HEK293 (cell line): Measurements from ENCODE around the gene TFRC.
A peak's percentile ranks its signal among the peaks of the same experiment; 100 is the strongest.
"Not testable (repeated sequence)": the region's sequence is repeated elsewhere in the genome, so short reads cannot be mapped to it uniquely, and the experiment has no call there.

Experiments used
- CTCF ChIA-PET: fragments of 350-600 bp; formaldehyde crosslinking; extraction: SDS; loops from one replicate; lab custom pipeline; 2021; ENCODE audit warnings: antibody characterized with exemption; lab: Yijun Ruan, JAX
- POLR2A ChIA-PET: fragments of 300-600 bp; formaldehyde crosslinking; extraction: SDS; loops from one replicate; lab custom pipeline; 2020; ENCODE audit warnings: antibody characterized with exemption, inconsistent platforms; lab: Yijun Ruan, JAX
- H3K27ac ChIP-seq: fragments of 200-500 bp; sonication (Bioruptor generic); 2 replicates; pipeline ENCODE4 v1.5.1; 2014; ENCODE audit warnings: low read depth, low read length, control low read depth, inconsistent platforms; ENCODE audit errors: extremely low read depth
- H3K36me3 ChIP-seq, 2 experiments: fragments of 200-500 bp in 1 of 2; sonication (Bioruptor generic) in 1 of 2; 1 replicate in 1 of 2; 2 replicates in 1 of 2; pipeline ENCODE4 v1.5.1; 2014 to 2017; ENCODE audit warnings: inconsistent platforms in 2 of 2, low read length in 2 of 2; ENCODE audit not compliant: control insufficient read depth in 2 of 2, insufficient read depth in 1 of 2
- H3K4me1 ChIP-seq: fragments of 200-500 bp; sonication (Bioruptor generic); 2 replicates; pipeline ENCODE4 v1.5.1; 2014; ENCODE audit warnings: mild to moderate bottlenecking, low read length, inconsistent platforms; ENCODE audit not compliant: control insufficient read depth, insufficient read depth
- H3K4me3 ChIP-seq: 2 replicates; pipeline ENCODE4 v1.5.1; 2011; ENCODE audit warnings: low read depth, mild to moderate bottlenecking, control low read depth, low read length, moderate library complexity
- H3K9me3 ChIP-seq: fragments of 200-500 bp; sonication (Bioruptor generic); 2 replicates; pipeline ENCODE4 v1.5.1; 2014; ENCODE audit warnings: low read depth, low read length, inconsistent platforms; ENCODE audit not compliant: control insufficient read depth, insufficient read depth
- HOXA7 ChIP-seq: sonication (generic); formaldehyde crosslinking; IDR thresholded peaks from 2 replicates; pipeline ENCODE4 v1.8.1; 2022; ENCODE audit warnings: missing genetic modification reagents, borderline replicate concordance
- ZNF112 ChIP-seq: fragments of 450-650 bp; formaldehyde crosslinking; IDR thresholded peaks from 2 replicates; pipeline ENCODE4 v1.5.0; 2017; ENCODE audit warnings: missing biosample characterization, missing genetic modification characterization
- ZNF114 ChIP-seq: fragments of 450-650 bp; formaldehyde crosslinking; IDR thresholded peaks from 2 replicates; pipeline ENCODE4 v1.5.0; 2017; ENCODE audit warnings: missing biosample characterization, missing genetic modification characterization
- ZNF138 ChIP-seq: fragments of 450-650 bp; formaldehyde crosslinking; IDR thresholded peaks from 2 replicates; pipeline ENCODE4 v1.5.1; 2016; ENCODE audit warnings: missing biosample characterization, missing genetic modification characterization, borderline replicate concordance
- ZNF248 ChIP-seq: fragments of 450-650 bp; formaldehyde crosslinking; IDR thresholded peaks from 2 replicates; pipeline ENCODE4 v1.5.1; 2017; ENCODE audit warnings: missing biosample characterization, missing genetic modification characterization
- ZNF37A ChIP-seq: fragments of 450-650 bp; IDR thresholded peaks from 2 replicates; pipeline ENCODE4 v1.5.1; 2018; ENCODE audit warnings: missing biosample characterization, missing genetic modification characterization
- ZNF529 ChIP-seq: fragments of 450-650 bp; formaldehyde crosslinking; IDR thresholded peaks from 2 replicates; pipeline ENCODE4 v1.5.1; 2017; ENCODE audit warnings: missing genetic modification characterization, missing biosample characterization; ENCODE audit not compliant: insufficient replicate concordance
- ZNF548 ChIP-seq: fragments of 450-650 bp; formaldehyde crosslinking; IDR thresholded peaks from 2 replicates; pipeline ENCODE4 v1.5.1; 2016; ENCODE audit warnings: missing biosample characterization, missing genetic modification characterization
- ZNF629 ChIP-seq: fragments of 450-650 bp; formaldehyde crosslinking; IDR thresholded peaks from 2 replicates; pipeline ENCODE4 v1.5.1; 2017; ENCODE audit warnings: missing biosample characterization, missing genetic modification characterization
- ZNF654 ChIP-seq: fragments of 450-650 bp; formaldehyde crosslinking; IDR thresholded peaks from 2 replicates; pipeline ENCODE4 v1.5.1; 2016; ENCODE audit warnings: low read depth, missing biosample characterization, missing genetic modification characterization
- ZNF658 ChIP-seq: fragments of 450-650 bp; formaldehyde crosslinking; IDR thresholded peaks from 2 replicates; pipeline ENCODE4; 2016; ENCODE audit warnings: missing biosample characterization, missing genetic modification characterization
- ZNF660 ChIP-seq: fragments of 450-650 bp; IDR thresholded peaks from 2 replicates; pipeline ENCODE4 v1.5.1; 2018; ENCODE audit warnings: missing biosample characterization, mild to moderate bottlenecking, missing genetic modification characterization
- ZNF830 ChIP-seq: fragments of 450-650 bp; IDR thresholded peaks from 2 replicates; pipeline ENCODE4 v1.5.0; 2018; ENCODE audit warnings: missing biosample characterization, missing genetic modification characterization, low read depth, mild to moderate bottlenecking, moderate library complexity
- ZSCAN30 ChIP-seq: fragments of 450-650 bp; IDR thresholded peaks from 2 replicates; pipeline ENCODE4 v1.5.1; 2018; ENCODE audit warnings: missing biosample characterization, mild to moderate bottlenecking, missing genetic modification characterization, moderate library complexity
- TF ChIP-seq, protein P1 (sequence below): fragments of 450-650 bp; formaldehyde crosslinking; IDR thresholded peaks from 2 replicates; pipeline ENCODE4 v1.5.1; 2017; ENCODE audit warnings: missing biosample characterization, missing genetic modification characterization
- TF ChIP-seq, protein P2 (sequence below): fragments of 450-650 bp; formaldehyde crosslinking; IDR thresholded peaks from 2 replicates; pipeline ENCODE4 v1.5.1; 2017; ENCODE audit warnings: missing biosample characterization, missing genetic modification characterization
- TF ChIP-seq, protein P3 (sequence below): fragments of 450-650 bp; formaldehyde crosslinking; IDR thresholded peaks from 2 replicates; pipeline ENCODE4 v1.5.1; 2016; ENCODE audit warnings: missing biosample characterization, missing genetic modification characterization

Gene TFRC

DNA sequence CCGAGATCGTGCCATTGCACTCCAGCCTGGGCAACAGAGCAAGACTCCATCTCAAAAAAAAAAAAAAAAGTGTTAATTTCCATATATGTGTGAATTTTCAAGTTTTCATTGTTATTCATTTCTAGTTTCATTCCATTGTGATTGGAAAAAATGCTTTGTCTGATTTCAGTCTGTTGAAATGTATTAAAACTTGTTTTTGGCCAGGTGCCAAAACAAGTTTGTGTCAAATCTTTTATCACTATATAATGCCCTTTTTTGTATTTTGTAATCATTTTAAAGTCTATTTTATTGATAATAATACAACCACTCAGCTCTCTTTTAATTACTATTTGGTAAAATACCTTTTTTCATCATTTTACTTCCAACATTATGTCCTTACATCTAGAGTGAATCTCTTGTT lies 42.5 kb downstream of the TFRC start:
- CTCF ChIA-PET: interaction anchor here (0.7 kb wide), 1 partner anchor 1234 kb away, joined by 3 read pairs; no protein-coding TSS in a partner anchor
- H3K9me3 ChIP-seq: no peaks in the 10 kb centered on the region
- H3K4me1 ChIP-seq: no peaks in the 10 kb centered on the region
- no peaks in the 10 kb centered on the region for H3K36me3 ChIP-seq
- POLR2A ChIA-PET: no interaction called here
- H3K4me3 ChIP-seq: no peak overlapping the region
- no peak overlapping the region for H3K27ac ChIP-seq
- TF ChIP-seq ZNF830 (tag by site-specific recombination) (0 out of 2 replicates have a peak, but pooled peaks have one; percentile 58), ZNF138 (tag by site-specific recombination) (no peak), ZNF37A (peak; percentile 49; the same call in 1 of the 2 replicates), ZNF660 (tag by site-specific recombination) (0 out of 2 replicates have a peak, but pooled peaks have one; percentile 26), ZNF629 (tag by site-specific recombination) (no peak), ZNF658 (tag by site-specific recombination) (no peak), ZSCAN30 (tag by site-specific recombination) (no peak)
- TF ChIP-seq, protein P1, sequence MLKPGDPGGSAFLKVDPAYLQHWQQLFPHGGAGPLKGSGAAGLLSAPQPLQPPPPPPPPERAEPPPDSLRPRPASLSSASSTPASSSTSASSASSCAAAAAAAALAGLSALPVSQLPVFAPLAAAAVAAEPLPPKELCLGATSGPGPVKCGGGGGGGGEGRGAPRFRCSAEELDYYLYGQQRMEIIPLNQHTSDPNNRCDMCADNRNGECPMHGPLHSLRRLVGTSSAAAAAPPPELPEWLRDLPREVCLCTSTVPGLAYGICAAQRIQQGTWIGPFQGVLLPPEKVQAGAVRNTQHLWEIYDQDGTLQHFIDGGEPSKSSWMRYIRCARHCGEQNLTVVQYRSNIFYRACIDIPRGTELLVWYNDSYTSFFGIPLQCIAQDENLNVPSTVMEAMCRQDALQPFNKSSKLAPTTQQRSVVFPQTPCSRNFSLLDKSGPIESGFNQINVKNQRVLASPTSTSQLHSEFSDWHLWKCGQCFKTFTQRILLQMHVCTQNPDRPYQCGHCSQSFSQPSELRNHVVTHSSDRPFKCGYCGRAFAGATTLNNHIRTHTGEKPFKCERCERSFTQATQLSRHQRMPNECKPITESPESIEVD (tag by site-specific recombination): peak; percentile 24; the same call in 1 of the 2 replicates
- TF ChIP-seq, all 188 proteins: peak for 4

DNA sequence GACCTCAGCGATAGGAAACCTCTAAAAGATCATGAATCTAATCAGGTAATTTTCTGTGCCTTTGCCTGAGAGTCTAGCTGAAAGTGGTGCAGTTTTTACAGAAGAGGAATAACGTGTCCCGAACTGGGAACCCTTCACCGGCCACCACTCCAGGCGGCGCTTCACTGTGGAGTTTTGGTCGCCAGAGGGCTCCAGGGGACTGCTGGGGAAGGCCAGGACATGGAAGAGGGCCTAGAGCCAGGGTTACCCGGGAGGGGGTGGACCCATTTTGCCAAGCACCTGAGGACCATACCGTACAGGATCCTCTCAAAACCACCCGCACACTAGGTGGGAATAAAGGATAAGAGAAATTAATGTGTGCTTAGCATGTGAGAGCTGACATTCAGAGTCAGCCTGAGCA lies 55.8 kb downstream of the TFRC start:
- H3K36me3 ChIP-seq, H3K4me3 ChIP-seq, CTCF ChIA-PET, POLR2A ChIA-PET, H3K4me1 ChIP-seq, H3K27ac ChIP-seq, H3K9me3 ChIP-seq: not testable (repeated sequence)
- TF ChIP-seq ZNF654 (tag by site-specific recombination): peak; percentile 44

DNA sequence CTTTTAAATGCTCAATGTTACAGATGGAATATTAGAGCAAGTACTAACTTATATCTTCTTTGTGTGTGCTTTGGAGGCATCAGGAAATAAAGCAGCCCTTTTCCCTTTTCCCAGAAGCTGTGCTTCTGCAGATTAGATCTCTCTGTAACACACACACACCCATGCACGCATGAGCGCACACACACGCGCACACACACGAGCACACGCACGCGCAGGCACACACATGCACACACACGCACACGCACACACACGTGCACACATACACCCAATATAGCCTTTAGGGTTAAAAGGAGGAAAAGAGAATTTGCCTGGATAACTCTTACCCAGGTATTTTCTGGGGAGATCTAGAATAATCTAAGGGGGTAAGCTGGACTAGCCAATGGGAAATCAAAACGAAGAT lies 56.9 kb downstream of the TFRC start:
- Histone ChIP-seq H3K4me1 (no peaks in the 10 kb centered on the region), H3K27ac (no peak overlapping the region), H3K4me3 (no peak overlapping the region), H3K36me3 (no peaks in the 10 kb centered on the region), H3K9me3 (no peaks in the 10 kb centered on the region)
- no peak for TF ChIP-seq ZNF112
- TF ChIP-seq, protein P2, sequence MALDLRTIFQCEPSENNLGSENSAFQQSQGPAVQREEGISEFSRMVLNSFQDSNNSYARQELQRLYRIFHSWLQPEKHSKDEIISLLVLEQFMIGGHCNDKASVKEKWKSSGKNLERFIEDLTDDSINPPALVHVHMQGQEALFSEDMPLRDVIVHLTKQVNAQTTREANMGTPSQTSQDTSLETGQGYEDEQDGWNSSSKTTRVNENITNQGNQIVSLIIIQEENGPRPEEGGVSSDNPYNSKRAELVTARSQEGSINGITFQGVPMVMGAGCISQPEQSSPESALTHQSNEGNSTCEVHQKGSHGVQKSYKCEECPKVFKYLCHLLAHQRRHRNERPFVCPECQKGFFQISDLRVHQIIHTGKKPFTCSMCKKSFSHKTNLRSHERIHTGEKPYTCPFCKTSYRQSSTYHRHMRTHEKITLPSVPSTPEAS (tag by site-specific recombination): peak; percentile 87
- ChIA-PET POLR2A (no interaction called here), CTCF (no interaction called here)

DNA sequence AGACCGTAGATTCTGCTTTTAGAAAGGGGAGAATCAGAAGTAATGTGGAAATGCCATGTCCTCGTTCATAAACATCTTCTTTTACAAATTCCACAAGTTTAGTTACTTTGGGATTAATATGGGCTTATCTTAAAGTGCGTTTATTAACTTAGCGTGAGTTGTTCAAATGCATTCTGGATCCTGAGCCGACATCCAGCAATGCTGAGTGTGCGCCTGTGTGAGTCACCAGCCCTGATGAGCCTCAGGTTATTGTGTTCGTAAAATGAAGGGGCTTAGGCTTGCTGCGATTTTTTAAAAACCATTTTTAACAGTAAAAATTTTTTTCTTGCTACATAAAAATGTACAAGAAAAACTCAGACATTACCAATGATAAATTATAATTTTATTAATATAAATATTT lies 57.9 kb downstream of the TFRC start:
- Histone ChIP-seq H3K9me3 (no peaks in the 10 kb centered on the region), H3K36me3 (no peaks in the 10 kb centered on the region), H3K4me3 (no peak overlapping the region), H3K27ac (no peak overlapping the region), H3K4me1 (no peaks in the 10 kb centered on the region)
- POLR2A ChIA-PET: no interaction called here
- CTCF ChIA-PET: no interaction called here
- no peak for TF ChIP-seq HOXA7 (CRISPR knock-in tag)
- no peak for TF ChIP-seq ZSCAN30 (tag by site-specific recombination)
- no peak for TF ChIP-seq ZNF529 (tag by site-specific recombination)
- no peak for TF ChIP-seq ZNF248 (tag by site-specific recombination)
- TF ChIP-seq ZNF114 (tag by site-specific recombination): no peak
- TF ChIP-seq, protein P3, sequence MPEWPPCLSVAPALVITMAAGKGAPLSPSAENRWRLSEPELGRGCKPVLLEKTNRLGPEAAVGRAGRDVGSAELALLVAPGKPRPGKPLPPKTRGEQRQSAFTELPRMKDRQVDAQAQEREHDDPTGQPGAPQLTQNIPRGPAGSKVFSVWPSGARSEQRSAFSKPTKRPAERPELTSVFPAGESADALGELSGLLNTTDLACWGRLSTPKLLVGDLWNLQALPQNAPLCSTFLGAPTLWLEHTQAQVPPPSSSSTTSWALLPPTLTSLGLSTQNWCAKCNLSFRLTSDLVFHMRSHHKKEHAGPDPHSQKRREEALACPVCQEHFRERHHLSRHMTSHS: no peak
- no peak for TF ChIP-seq ZNF548

DNA sequence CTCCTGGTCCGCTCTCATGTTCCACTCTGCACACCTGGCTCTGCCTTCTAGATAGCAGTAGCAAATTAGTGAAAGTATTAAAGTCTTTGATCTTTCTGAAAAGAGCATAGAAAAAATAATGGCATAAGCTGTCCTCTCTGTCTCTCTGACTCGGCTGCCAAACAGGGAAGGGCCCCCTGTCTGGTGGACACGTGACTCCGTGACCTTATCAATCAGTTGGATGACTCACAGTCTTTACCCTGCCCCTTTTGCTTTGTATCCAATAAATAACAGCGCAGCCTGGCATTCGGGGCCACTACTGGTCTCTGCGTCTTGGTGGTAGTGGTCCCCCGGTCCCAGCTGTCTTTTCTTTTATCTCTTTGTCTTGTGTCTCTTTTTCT lies 59.4 kb downstream of the TFRC start:
- H3K4me1 ChIP-seq, H3K27ac ChIP-seq, H3K36me3 ChIP-seq, CTCF ChIA-PET, H3K4me3 ChIP-seq, POLR2A ChIA-PET, H3K9me3 ChIP-seq: not testable (repeated sequence)
